Activated CD8-positive, alpha-beta T cell treated with anti-CD3 and anti-CD28 coated beads for 36 hours (primary cell): ENCODE measurements around the gene YEATS2. TPM values are rescaled to one million over a fixed set of nuclear protein-coding genes. Genes with fewer than 3 reads are reported as not detected.
"Not testable (repeated sequence)": the region's sequence is repeated elsewhere in the genome, so short reads cannot be mapped to it uniquely, and the experiment has no call there.

ENCODE experiments used
- ATAC-seq: fragments of 200-7000 bp; cut with Tn5 transposase; one replicate; pipeline ENCODE4 v1.10.0; 2021; ENCODE audit warnings: mild to moderate bottlenecking, moderate library complexity
- CTCF ChIA-PET: fragments of 350-600 bp; sonication (Branson Sonifier 250); formaldehyde crosslinking; loops from one replicate; lab custom pipeline; 2021; ENCODE audit warnings: antibody characterized with exemption; lab: Charles Lee
- POLR2A ChIA-PET: fragments of 350-600 bp; sonication (Branson Sonifier 250); formaldehyde crosslinking; loops from one replicate; lab custom pipeline; 2021; ENCODE audit warnings: antibody characterized with exemption; lab: Charles Lee
- DNase-seq: peaks from one replicate; pipeline ENCODE4 v3.0.0-alpha.2; 2020
- H3K27ac Mint-ChIP-seq: one replicate; pipeline ENCODE4 v1.8.0; 2021; ENCODE audit warnings: mild to moderate bottlenecking, mixed read lengths
- H3K27me3 Mint-ChIP-seq: one replicate; pipeline ENCODE4 v1.8.0; 2021; ENCODE audit warnings: mixed read lengths
- H3K36me3 Mint-ChIP-seq: one replicate; pipeline ENCODE4 v1.8.0; 2021; ENCODE audit warnings: low read depth, mixed read lengths
- H3K4me1 Mint-ChIP-seq: one replicate; pipeline ENCODE4 v1.8.0; 2021; ENCODE audit warnings: low read depth, mixed read lengths
- H3K4me3 Mint-ChIP-seq: one replicate; pipeline ENCODE4 v1.8.0; 2021; ENCODE audit warnings: mild to moderate bottlenecking, moderate library complexity, mixed read lengths
- H3K9me3 Mint-ChIP-seq: one replicate; pipeline ENCODE4 v1.8.0; 2021; ENCODE audit warnings: mixed read lengths
- intact Hi-C: fragments of 100-400 bp; cut with micrococcal nuclease; formaldehyde crosslinking; loops from one replicate; pipeline ENCODE4 v1.10.0; 2022
- total RNA-seq, 2 experiments: library from RNA; stranded (reverse); gene quantifications; one replicate each; pipeline ENCODE4 v1.2.3, GENCODE V29; 2021
- TF ChIP-seq, protein P1 (sequence below): fragments of 200-600 bp; IDR thresholded peaks from one replicate; pipeline ENCODE4 v1.8.0; 2022; ENCODE audit warnings: antibody characterized with exemption, mild to moderate bottlenecking

Gene YEATS2
- total RNA-seq, 2 experiments from 2014 or later: 65.0 to 67.7 TPM

GRCh38 chr3:183768114-183768513, 70.5 kb downstream of the YEATS2 start:
- no peaks in the 10 kb centered on the region for H3K27me3 Mint-ChIP-seq
- no peaks in the 10 kb centered on the region for H3K9me3 Mint-ChIP-seq
- DNase-seq (no peak), ATAC-seq (no peak)
- peaks cover 28% of the 10 kb centered on the region for H3K36me3 Mint-ChIP-seq
- H3K4me3 Mint-ChIP-seq: no peak overlapping the region
- CTCF ChIA-PET: interaction anchor here (1.2 to 1.6 kb wide), 4 partner anchors 26 to 294 kb away, joined by 3 to 6 read pairs (median 3); no protein-coding TSS in a partner anchor
- no peak overlapping the region for H3K27ac Mint-ChIP-seq
- peaks cover 9% of the 10 kb centered on the region for H3K4me1 Mint-ChIP-seq
- POLR2A ChIA-PET: no interaction called here
- intact Hi-C loops: no loop called here
- TF ChIP-seq, protein P1, sequence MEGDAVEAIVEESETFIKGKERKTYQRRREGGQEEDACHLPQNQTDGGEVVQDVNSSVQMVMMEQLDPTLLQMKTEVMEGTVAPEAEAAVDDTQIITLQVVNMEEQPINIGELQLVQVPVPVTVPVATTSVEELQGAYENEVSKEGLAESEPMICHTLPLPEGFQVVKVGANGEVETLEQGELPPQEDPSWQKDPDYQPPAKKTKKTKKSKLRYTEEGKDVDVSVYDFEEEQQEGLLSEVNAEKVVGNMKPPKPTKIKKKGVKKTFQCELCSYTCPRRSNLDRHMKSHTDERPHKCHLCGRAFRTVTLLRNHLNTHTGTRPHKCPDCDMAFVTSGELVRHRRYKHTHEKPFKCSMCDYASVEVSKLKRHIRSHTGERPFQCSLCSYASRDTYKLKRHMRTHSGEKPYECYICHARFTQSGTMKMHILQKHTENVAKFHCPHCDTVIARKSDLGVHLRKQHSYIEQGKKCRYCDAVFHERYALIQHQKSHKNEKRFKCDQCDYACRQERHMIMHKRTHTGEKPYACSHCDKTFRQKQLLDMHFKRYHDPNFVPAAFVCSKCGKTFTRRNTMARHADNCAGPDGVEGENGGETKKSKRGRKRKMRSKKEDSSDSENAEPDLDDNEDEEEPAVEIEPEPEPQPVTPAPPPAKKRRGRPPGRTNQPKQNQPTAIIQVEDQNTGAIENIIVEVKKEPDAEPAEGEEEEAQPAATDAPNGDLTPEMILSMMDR: no peak

- ChIA-PET CTCF (interaction anchor here (0.8 to 1.6 kb wide), 2 partner anchors 18 to 27 kb away, joined by 3 read pairs; no protein-coding TSS in a partner anchor), POLR2A (no interaction called here)
- intact Hi-C loops: no loop called here
- Mint-ChIP-seq H3K27me3 (no peaks in the 10 kb centered on the region), H3K9me3 (no peaks in the 10 kb centered on the region), H3K36me3 (peaks cover 37% of the 10 kb centered on the region), H3K4me3 (no peak overlapping the region), H3K4me1 (peaks cover 9% of the 10 kb centered on the region), H3K27ac (no peak overlapping the region)
- DNase-seq: no peak
- TF ChIP-seq, protein P1: no peak
- no peak for ATAC-seq
These were observed 71.9 kb downstream of the YEATS2 start for GRCh38 chr3:183769453-183769852.

- no peak overlapping the region for H3K4me3 Mint-ChIP-seq
- CTCF ChIA-PET: interaction anchor here (1.7 kb wide), 1 partner anchor 7 kb away, joined by 7 read pairs; no protein-coding TSS in a partner anchor
- TF ChIP-seq, protein P1: no peak
- no peak for ATAC-seq
- H3K27ac Mint-ChIP-seq: no peak overlapping the region
- POLR2A ChIA-PET: no interaction called here
- peaks cover 54% of the 10 kb centered on the region for H3K36me3 Mint-ChIP-seq
- intact Hi-C loops: no loop called here
- H3K27me3 Mint-ChIP-seq: no peaks in the 10 kb centered on the region
- DNase-seq: no peak
- H3K4me1 Mint-ChIP-seq: no peaks in the 10 kb centered on the region
- no peaks in the 10 kb centered on the region for H3K9me3 Mint-ChIP-seq
These were observed 77.0 kb downstream of the YEATS2 start for GRCh38 chr3:183774631-183775030.

- H3K36me3 Mint-ChIP-seq: peaks cover 60% of the 10 kb centered on the region
- POLR2A ChIA-PET: interaction anchor here (1.5 kb wide), 1 partner anchor 37 kb away, joined by 4 read pairs; no protein-coding TSS in a partner anchor
These were observed 78.2 kb downstream of the YEATS2 start for GRCh38 chr3:183775781-183776180.

GRCh38 chr3:183776451-183776850, 78.9 kb downstream of the YEATS2 start:
- intact Hi-C loops, H3K4me3 Mint-ChIP-seq, H3K9me3 Mint-ChIP-seq, H3K4me1 Mint-ChIP-seq, ATAC-seq, H3K27me3 Mint-ChIP-seq, H3K27ac Mint-ChIP-seq, DNase-seq: not testable (repeated sequence)
- H3K36me3 Mint-ChIP-seq: peaks cover 60% of the 10 kb centered on the region
- ChIA-PET POLR2A (interaction anchor here (1.5 kb wide), 1 partner anchor 37 kb away, joined by 4 read pairs; no protein-coding TSS in a partner anchor), CTCF (interaction anchor here (1.2 to 1.7 kb wide), 2 partner anchors 9 to 11 kb away, joined by 3 to 7 read pairs; no protein-coding TSS in a partner anchor)

More at GRCh38 chr3:183775781-183776180, 78.2 kb downstream of the YEATS2 start:
- CTCF ChIA-PET: interaction anchor here (1.2 to 1.7 kb wide), 2 partner anchors 8 to 11 kb away, joined by 3 to 7 read pairs; no protein-coding TSS in a partner anchor
- Mint-ChIP-seq H3K9me3 (no peaks in the 10 kb centered on the region), H3K27ac (no peak overlapping the region), H3K27me3 (no peaks in the 10 kb centered on the region), H3K4me3 (no peak overlapping the region), H3K4me1 (no peaks in the 10 kb centered on the region)
- ATAC-seq (no peak), DNase-seq (no peak)
- TF ChIP-seq, protein P1: no peak
- intact Hi-C loops: no loop called here
